ENCODE measurements around the gene ARHGAP15.

DNA sequence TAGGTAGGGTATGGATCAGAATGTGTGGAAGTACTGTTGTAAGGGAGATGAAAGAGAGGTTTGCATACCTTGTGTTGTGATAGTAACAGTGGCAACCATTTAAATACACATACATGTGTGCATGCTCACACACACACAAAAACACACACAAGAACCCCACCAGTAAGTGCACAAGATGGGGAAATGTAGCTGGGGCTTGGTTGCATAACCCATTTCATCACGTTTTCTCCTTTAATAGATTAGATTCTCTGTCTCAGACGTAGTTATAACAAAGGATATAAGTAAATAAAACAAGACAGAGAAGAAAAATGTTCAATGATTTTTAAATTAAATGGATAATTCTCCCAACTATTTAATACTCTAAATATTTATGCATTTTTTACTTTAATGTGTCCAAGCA lies 13.4 kb downstream of the ARHGAP15 start:
- TF ChIP-seq, protein P1, sequence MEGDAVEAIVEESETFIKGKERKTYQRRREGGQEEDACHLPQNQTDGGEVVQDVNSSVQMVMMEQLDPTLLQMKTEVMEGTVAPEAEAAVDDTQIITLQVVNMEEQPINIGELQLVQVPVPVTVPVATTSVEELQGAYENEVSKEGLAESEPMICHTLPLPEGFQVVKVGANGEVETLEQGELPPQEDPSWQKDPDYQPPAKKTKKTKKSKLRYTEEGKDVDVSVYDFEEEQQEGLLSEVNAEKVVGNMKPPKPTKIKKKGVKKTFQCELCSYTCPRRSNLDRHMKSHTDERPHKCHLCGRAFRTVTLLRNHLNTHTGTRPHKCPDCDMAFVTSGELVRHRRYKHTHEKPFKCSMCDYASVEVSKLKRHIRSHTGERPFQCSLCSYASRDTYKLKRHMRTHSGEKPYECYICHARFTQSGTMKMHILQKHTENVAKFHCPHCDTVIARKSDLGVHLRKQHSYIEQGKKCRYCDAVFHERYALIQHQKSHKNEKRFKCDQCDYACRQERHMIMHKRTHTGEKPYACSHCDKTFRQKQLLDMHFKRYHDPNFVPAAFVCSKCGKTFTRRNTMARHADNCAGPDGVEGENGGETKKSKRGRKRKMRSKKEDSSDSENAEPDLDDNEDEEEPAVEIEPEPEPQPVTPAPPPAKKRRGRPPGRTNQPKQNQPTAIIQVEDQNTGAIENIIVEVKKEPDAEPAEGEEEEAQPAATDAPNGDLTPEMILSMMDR (IDR thresholded peaks at IDR 0.05; ENCODE audit: insufficient read depth, low read depth, low read length), result no peak
- no peak for TF ChIP-seq EZH2 (IDR thresholded peaks at IDR 0.05; ENCODE audit: insufficient read depth, low read length)
